Activated CD8-positive, alpha-beta memory T cell treated with anti-CD3 and anti-CD28 coated beads, Interleukin-2, amount 50 U/mL, for 48 hours (primary cell): ENCODE data around the gene ZBTB4.

Experiments
- DNase-seq: peaks from one replicate; pipeline ENCODE4 v3.0.0-alpha.2; 2020

The ZBTB4 gene

DNA sequence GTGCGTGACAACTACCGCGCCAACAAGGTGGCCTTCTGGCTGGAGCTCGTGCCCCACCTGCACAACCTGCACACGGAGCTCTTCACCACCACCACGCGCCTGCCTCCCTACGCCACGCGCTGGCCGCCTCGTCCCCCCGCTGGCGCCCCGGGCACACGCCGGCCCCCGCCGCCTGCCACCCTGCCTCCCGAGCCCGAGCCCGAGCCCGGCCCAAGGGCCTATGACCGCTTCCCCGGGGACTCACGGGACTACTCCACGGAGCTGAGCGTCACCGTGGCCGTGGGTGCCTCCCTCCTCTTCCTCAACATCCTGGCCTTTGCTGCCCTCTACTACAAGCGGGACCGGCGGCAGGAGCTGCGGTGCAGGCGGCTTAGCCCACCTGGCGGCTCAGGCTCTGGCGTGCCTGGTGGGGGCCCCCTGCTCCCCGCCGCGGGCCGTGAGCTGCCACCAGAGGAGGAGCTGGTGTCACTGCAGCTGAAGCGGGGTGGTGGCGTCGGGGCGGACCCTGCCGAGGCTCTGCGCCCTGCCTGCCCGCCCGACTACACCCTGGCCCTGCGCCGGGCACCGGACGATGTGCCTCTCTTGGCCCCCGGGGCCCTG lies 62.3 kb downstream of the ZBTB4 start:
- no peak for DNase-seq

- no peak for DNase-seq
Observed at GRCh38 chr17:7416323-7416722, 63.1 kb downstream of the ZBTB4 start.

GRCh38 chr17:7415784-7416183 lies 63.6 kb downstream of the ZBTB4 start:
- DNase-seq = no peak

DNA sequence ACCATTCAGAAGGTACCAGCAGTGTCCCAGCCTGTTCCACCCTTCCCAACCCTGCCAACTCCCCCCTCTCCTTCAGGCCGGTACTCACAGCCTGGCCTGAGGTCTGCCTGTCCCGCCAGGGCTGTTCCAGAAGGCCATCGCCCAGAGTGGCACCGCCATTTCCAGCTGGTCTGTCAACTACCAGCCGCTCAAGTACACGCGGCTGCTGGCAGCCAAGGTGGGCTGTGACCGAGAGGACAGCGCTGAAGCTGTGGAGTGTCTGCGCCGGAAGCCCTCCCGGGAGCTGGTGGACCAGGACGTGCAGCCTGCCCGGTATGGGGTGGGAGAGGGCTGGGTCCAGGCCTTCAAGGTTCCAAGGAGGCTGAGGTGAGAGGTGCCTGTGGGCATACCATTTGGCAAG lies 64.6 kb downstream of the ZBTB4 start:
- no peak for DNase-seq

DNA sequence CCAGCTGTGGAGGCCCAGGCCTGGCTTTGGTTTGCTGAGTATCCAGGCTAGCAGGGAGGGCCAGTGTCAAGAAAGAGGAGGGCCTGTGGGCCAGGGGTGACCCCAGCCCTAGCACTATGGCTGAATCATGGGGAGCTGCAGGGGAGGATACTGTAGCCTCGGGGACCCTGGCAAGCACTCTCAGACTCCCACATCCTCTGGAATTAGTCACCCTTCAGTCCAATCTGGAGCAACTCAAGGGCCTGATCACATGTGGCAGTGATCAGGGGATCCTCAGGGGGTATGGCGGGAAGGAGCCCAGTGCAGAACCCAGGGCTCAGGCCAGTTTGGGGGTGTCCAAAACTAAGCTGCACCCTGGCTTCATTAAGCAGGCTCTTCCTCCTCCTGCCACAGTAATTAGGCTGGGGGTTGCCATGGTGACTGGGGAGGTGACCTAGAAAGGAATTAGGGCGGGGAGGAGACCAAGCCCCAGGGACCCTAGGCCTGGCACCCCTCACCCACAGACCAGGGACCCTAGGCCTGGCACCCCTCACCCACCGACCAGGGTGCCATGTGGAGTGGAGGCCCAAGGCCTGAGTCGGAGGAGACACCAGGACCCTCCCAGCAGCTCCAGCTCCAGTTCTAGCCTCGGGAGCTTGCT lies 66.0 kb downstream of the ZBTB4 start:
- DNase-seq = no peak

DNA sequence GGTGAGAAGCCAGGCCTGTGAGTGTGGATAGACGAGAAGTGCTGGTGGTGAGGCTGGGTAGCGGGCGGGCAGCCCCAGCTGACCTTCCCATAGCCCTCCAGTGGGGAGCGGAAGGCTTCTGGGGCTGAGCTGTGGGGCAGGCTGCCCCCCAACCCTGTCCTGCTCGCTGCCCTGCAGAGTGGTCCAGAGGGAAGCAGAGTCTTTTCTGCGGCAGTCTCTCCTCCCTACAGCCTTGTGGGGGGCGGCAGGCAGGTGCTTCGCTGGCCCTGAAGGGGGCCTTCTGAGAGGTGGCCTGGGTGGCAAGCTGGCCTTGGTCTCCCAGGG lies 68.0 kb downstream of the ZBTB4 start:
- DNase-seq = no peak

DNA sequence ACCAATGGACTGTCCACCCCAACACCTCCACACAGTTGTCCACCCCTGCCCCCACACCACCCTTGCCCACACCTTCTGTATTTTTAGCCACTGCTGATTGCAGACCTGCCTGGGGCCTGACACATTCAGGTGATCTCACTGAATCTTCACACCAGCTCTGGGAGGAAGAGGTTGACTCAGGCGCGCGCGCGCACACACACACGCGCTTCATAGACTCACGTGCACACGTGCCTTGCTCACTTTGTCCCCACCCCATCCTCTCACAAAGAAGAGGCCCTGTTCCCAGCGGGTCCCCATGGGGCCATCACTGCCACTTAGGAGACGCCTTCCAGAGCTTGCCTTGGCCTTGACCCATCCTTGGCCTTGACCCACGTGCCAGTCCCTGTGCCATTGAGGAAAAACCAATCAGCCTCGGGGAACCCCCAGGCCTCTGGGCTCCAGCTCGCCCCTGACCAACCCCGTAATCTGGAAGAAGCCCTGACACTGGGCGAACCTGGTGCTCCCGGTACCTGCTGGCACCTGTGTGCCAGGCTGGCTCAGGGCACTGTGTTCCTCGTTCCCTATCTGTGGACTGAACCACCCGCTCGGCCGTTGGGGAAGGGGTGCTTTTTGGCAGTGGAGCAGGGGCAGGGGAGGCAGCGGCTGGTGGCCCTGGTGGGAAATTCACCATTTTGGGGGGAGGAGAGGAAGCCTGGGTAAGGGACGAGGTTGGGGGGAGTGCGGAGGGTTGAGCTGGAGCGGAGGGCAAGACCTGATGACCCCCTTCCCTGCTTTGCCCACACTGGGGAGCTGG lies 68.6 kb downstream of the ZBTB4 start:
- DNase-seq = no peak

GRCh38 chr17:7409716-7410115 lies 69.7 kb downstream of the ZBTB4 start:
- no peak for DNase-seq
